ENCODE measurements around the gene SH3RF1.

SH3RF1 gene

GRCh38 chr4:169047956-169048355 is 222.8 kb downstream of the SH3RF1 start:
- H3K4me3 ChIP-seq (ENCODE audit: low read depth, low read length): no peak overlapping the region
- no peak for DNase-seq (ENCODE audit: low read depth)
- TF ChIP-seq CTCF (IDR thresholded peaks at IDR 0.05; ENCODE audit: control insufficient read depth, extremely low read depth, insufficient read depth): no peak

GRCh38 chr4:169045862-169046584 is 224.7 kb downstream of the SH3RF1 start:
- H3K4me3 ChIP-seq (ENCODE audit: low read depth, low read length): no peak overlapping the region
- 0 out of 2 replicates have a peak, but pooled peaks have one; percentile 14 for TF ChIP-seq CTCF (IDR thresholded peaks at IDR 0.05; ENCODE audit: control insufficient read depth, extremely low read depth, insufficient read depth)
- DNase-seq (ENCODE audit: low read depth): no peak

GRCh38 chr4:169044714-169045447 is 225.9 kb downstream of the SH3RF1 start:
- TF ChIP-seq CTCF (IDR thresholded peaks at IDR 0.05; ENCODE audit: control insufficient read depth, extremely low read depth, insufficient read depth): no peak
- H3K4me3 ChIP-seq (ENCODE audit: low read depth, low read length): no peak overlapping the region
- no peak for DNase-seq (ENCODE audit: low read depth)

All from LNCaP clone FGC (cell line).